Loucy (cell line): ENCODE data around the gene SEC14L2.

ENCODE experiments used
- H2AFZ ChIP-seq: fragments of 200-600 bp; sonication (generic); 2 replicates; pipeline ENCODE4 v1.6.0; 2016; ENCODE audit warnings: antibody characterized with exemption, mild to moderate bottlenecking, low read length, moderate library complexity
- H3F3A ChIP-seq: fragments of 200-600 bp; 2 replicates; pipeline ENCODE4 v1.6.0; 2016; ENCODE audit warnings: antibody characterized with exemption, low read depth, mild to moderate bottlenecking
- H3K27me3 ChIP-seq: fragments of 200-600 bp; sonication (generic); 2 replicates; pipeline ENCODE4 v1.6.1; 2014; ENCODE audit warnings: low read length, mild to moderate bottlenecking; ENCODE audit not compliant: insufficient read depth, poor library complexity, severe bottlenecking
- H3K36me3 ChIP-seq: fragments of 200-600 bp; sonication (generic); 2 replicates; pipeline ENCODE4 v1.6.1; 2016; ENCODE audit warnings: low read length; ENCODE audit not compliant: insufficient read depth
- H3K4me1 ChIP-seq: fragments of 200-600 bp; sonication (generic); 2 replicates; pipeline ENCODE4 v1.5.1; 2014; ENCODE audit warnings: low read length, mild to moderate bottlenecking; ENCODE audit not compliant: insufficient read depth, poor library complexity, severe bottlenecking
- H3K4me2 ChIP-seq: fragments of 200-600 bp; sonication (generic); 2 replicates; pipeline ENCODE4 v1.6.0; 2014; ENCODE audit warnings: antibody characterized with exemption, low read length, low read depth, mild to moderate bottlenecking; ENCODE audit not compliant: poor library complexity, severe bottlenecking
- H3K4me3 ChIP-seq: fragments of 200-600 bp; sonication (generic); 2 replicates; pipeline ENCODE4 v1.5.1; 2014; ENCODE audit warnings: low read length, mild to moderate bottlenecking, mixed read lengths; ENCODE audit not compliant: poor library complexity, severe bottlenecking
- H3K79me2 ChIP-seq: fragments of 200-600 bp; sonication (generic); 2 replicates; pipeline ENCODE4 v1.6.1; 2014; ENCODE audit warnings: low read length; ENCODE audit not compliant: insufficient read depth
- H3K9ac ChIP-seq: fragments of 200-600 bp; sonication (generic); 2 replicates; pipeline ENCODE4 v1.6.0; 2014; ENCODE audit warnings: mild to moderate bottlenecking, low read depth, low read length, moderate library complexity; ENCODE audit not compliant: poor library complexity, severe bottlenecking
- H3K9me2 ChIP-seq: fragments of 200-600 bp; sonication (generic); replicated peaks from 2 replicates; pipeline ENCODE4 v1.6.1; 2016; ENCODE audit warnings: low read depth, low read length, mixed read lengths
- H3K9me3 ChIP-seq: fragments of 200-600 bp; sonication (generic); 2 replicates; pipeline ENCODE4 v1.6.1; 2014; ENCODE audit warnings: mild to moderate bottlenecking, antibody characterized with exemption, low read length, low read depth; ENCODE audit not compliant: insufficient read depth
- H4K20me1 ChIP-seq: fragments of 200-600 bp; sonication (generic); 2 replicates; pipeline ENCODE4 v1.6.0; 2014; ENCODE audit warnings: antibody characterized with exemption, low read length, mild to moderate bottlenecking; ENCODE audit not compliant: insufficient read depth, poor library complexity, severe bottlenecking
- EZH2phosphoT487 ChIP-seq: fragments of 200-600 bp; IDR thresholded peaks from 2 replicates; pipeline ENCODE4 v1.6.1; 2018; ENCODE audit warnings: antibody characterized with exemption, mild to moderate bottlenecking, moderate library complexity, borderline replicate concordance
- TF ChIP-seq, protein P1 (sequence below): fragments of 200-600 bp; sonication (generic); conservative IDR thresholded peaks from 2 replicates; pipeline ENCODE4 v1.5.1; 2014; ENCODE audit warnings: mild to moderate bottlenecking, antibody characterized with exemption, low read length

SEC14L2 gene

GRCh38 chr22:30371321-30371720 is 25.5 kb upstream of the SEC14L2 start:
- H3K79me2 ChIP-seq, result no peaks in the 10 kb centered on the region
- TF ChIP-seq, protein P1, sequence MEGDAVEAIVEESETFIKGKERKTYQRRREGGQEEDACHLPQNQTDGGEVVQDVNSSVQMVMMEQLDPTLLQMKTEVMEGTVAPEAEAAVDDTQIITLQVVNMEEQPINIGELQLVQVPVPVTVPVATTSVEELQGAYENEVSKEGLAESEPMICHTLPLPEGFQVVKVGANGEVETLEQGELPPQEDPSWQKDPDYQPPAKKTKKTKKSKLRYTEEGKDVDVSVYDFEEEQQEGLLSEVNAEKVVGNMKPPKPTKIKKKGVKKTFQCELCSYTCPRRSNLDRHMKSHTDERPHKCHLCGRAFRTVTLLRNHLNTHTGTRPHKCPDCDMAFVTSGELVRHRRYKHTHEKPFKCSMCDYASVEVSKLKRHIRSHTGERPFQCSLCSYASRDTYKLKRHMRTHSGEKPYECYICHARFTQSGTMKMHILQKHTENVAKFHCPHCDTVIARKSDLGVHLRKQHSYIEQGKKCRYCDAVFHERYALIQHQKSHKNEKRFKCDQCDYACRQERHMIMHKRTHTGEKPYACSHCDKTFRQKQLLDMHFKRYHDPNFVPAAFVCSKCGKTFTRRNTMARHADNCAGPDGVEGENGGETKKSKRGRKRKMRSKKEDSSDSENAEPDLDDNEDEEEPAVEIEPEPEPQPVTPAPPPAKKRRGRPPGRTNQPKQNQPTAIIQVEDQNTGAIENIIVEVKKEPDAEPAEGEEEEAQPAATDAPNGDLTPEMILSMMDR, result no peak
- no peak for TF ChIP-seq EZH2phosphoT487

GRCh38 chr22:30371981-30372380 is 24.8 kb upstream of the SEC14L2 start:
- H3K36me3 ChIP-seq, result no peaks in the 10 kb centered on the region
- no peaks in the 10 kb centered on the region for H3K4me1 ChIP-seq
- H3F3A ChIP-seq, result no peaks in the 10 kb centered on the region
- TF ChIP-seq EZH2phosphoT487, result no peak
- TF ChIP-seq, protein P1, result no peak
- H3K9me3 ChIP-seq, result no peaks in the 10 kb centered on the region
- H3K79me2 ChIP-seq, result no peaks in the 10 kb centered on the region
- H2AFZ ChIP-seq, result no peak overlapping the region
- no peaks in the 10 kb centered on the region for H3K27me3 ChIP-seq
- H3K4me3 ChIP-seq, result no peak overlapping the region
- no peak overlapping the region for H3K4me2 ChIP-seq
- no peaks in the 10 kb centered on the region for H4K20me1 ChIP-seq
- no peaks in the 10 kb centered on the region for H3K9me2 ChIP-seq
- no peak overlapping the region for H3K9ac ChIP-seq

More at GRCh38 chr22:30371321-30371720, 25.5 kb upstream of the SEC14L2 start:
- H3K36me3 ChIP-seq, result no peaks in the 10 kb centered on the region
- H3K4me2 ChIP-seq, result no peak overlapping the region
- no peaks in the 10 kb centered on the region for H4K20me1 ChIP-seq
- no peaks in the 10 kb centered on the region for H3K9me3 ChIP-seq
- no peak overlapping the region for H2AFZ ChIP-seq
- no peaks in the 10 kb centered on the region for H3K27me3 ChIP-seq
- H3F3A ChIP-seq, result no peaks in the 10 kb centered on the region
- H3K4me1 ChIP-seq, result no peaks in the 10 kb centered on the region
- no peaks in the 10 kb centered on the region for H3K9me2 ChIP-seq
- no peak overlapping the region for H3K4me3 ChIP-seq
- H3K9ac ChIP-seq, result no peak overlapping the region

DNA sequence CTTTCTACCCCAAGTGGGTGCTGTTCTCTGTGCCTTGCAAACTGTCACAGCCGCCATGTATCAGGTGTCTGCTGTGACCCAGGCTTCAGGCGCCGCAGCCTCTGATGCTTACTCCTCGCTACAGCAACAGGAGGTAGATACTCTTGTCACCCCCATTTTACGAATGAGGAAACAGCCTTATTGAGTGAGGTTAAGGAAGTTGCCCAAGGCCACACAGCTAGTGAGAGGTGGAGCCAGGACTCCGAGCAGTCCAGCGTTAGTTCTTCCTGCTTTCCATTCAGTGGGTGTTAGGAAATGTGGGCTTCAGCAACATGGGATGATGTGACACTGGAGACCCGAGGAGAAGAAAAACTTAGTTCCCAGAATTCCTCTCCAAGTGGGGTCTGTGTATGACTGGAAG is 23.9 kb upstream of the SEC14L2 start:
- H3K36me3 ChIP-seq, result no peaks in the 10 kb centered on the region

More for the DNA sequence above, 23.9 kb upstream of the SEC14L2 start:
- no peaks in the 10 kb centered on the region for H3K9me3 ChIP-seq
- no peak overlapping the region for H3K4me3 ChIP-seq
- no peak overlapping the region for H3K4me2 ChIP-seq
- no peaks in the 10 kb centered on the region for H3K79me2 ChIP-seq
- H3K27me3 ChIP-seq, result no peaks in the 10 kb centered on the region
- H3K4me1 ChIP-seq, result no peaks in the 10 kb centered on the region
- TF ChIP-seq, protein P1, result no peak
- no peak for TF ChIP-seq EZH2phosphoT487
- no peaks in the 10 kb centered on the region for H4K20me1 ChIP-seq
- H2AFZ ChIP-seq, result no peak overlapping the region
- no peaks in the 10 kb centered on the region for H3F3A ChIP-seq
- no peaks in the 10 kb centered on the region for H3K9me2 ChIP-seq
- H3K9ac ChIP-seq, result no peak overlapping the region
